H1 (cell line): ENCODE results near the gene ORMDL3. TPM values are rescaled to one million over a fixed set of nuclear protein-coding genes. Genes with fewer than 3 reads are reported as not detected.

Experiments used
- CTCF ChIA-PET: fragments of 300-600 bp; sonication (Branson Sonifier 250); formaldehyde crosslinking; loops from one replicate; lab custom pipeline; 2021; ENCODE audit not compliant: partially characterized antibody; lab: Charles Lee
- POLR2A ChIA-PET: fragments of 300-600 bp; sonication (Branson Sonifier 250); formaldehyde crosslinking; loops from one replicate; lab custom pipeline; 2021; ENCODE audit warnings: inconsistent platforms; ENCODE audit not compliant: partially characterized antibody; lab: Charles Lee
- DNase-seq, 2 experiments: peaks; one replicate each; pipeline versions ENCODE4 v3.0.0 to v3.0.0-alpha.2; 2010 to 2022; ENCODE audit warnings: low spot score in 2 of 2, low read depth in 1 of 2, mixed read lengths in 1 of 2
- FAIRE-seq: peaks from 2 replicates; lab custom pipeline; 2011; peaks lifted over from hg19 to GRCh38; lab: Jason Lieb, UNC
- H2AFZ ChIP-seq: 2 replicates; pipeline ENCODE4 v1.8.1; 2012; ENCODE audit warnings: low read length, inconsistent platforms
- H2AK5ac ChIP-seq: 2 replicates; pipeline ENCODE4 v1.6.1; 2013; ENCODE audit warnings: low read depth, low read length
- H2BK120ac ChIP-seq: replicated peaks from 2 replicates; pipeline ENCODE3; 2013; ENCODE audit warnings: low read depth, low read length, inconsistent platforms
- H2BK12ac ChIP-seq: 2 replicates; pipeline ENCODE4 v1.6.1; 2013; ENCODE audit warnings: low read depth, low read length
- H2BK15ac ChIP-seq: 2 replicates; pipeline ENCODE4 v1.6.1; 2013; ENCODE audit warnings: low read length
- H2BK20ac ChIP-seq: 2 replicates; pipeline ENCODE4 v1.6.1; 2013; ENCODE audit warnings: low read length
- H2BK5ac ChIP-seq: 2 replicates; pipeline ENCODE4 v1.6.1; 2013; ENCODE audit warnings: low read depth, low read length
- H3K14ac ChIP-seq: 2 replicates; pipeline ENCODE4 v1.6.1; 2013; ENCODE audit warnings: inconsistent platforms; ENCODE audit not compliant: insufficient read length
- H3K18ac ChIP-seq: 2 replicates; pipeline ENCODE4 v1.6.1; 2013; ENCODE audit warnings: low read length; ENCODE audit errors: extremely low read depth
- H3K23ac ChIP-seq: 2 replicates; pipeline ENCODE4 v1.6.1; 2013; ENCODE audit warnings: inconsistent platforms; ENCODE audit not compliant: insufficient read length
- H3K23me2 ChIP-seq: 2 replicates; pipeline ENCODE4 v1.6.1; 2013; ENCODE audit warnings: low read depth, low read length
- H3K27ac ChIP-seq: 2 replicates; pipeline ENCODE4 v1.6.1; 2011; ENCODE audit warnings: low read depth, low read length, inconsistent platforms
- H3K27me3 ChIP-seq, 4 experiments: replicated peaks in 1 of 4; 1 replicate in 1 of 4; 2 replicates in 3 of 4; pipeline versions ENCODE4 v1.6.1 to v1.8.1; 2011 to 2013; ENCODE audit warnings: low read length in 3 of 4, mild to moderate bottlenecking in 3 of 4, inconsistent platforms in 2 of 4, mixed read lengths in 2 of 4, moderate library complexity in 1 of 4; ENCODE audit not compliant: control insufficient read depth in 3 of 4, insufficient read depth in 3 of 4; ENCODE audit errors: extremely low read depth in 1 of 4
- H3K36me3 ChIP-seq, 4 experiments: 2 replicates each; pipeline versions ENCODE4 v1.6.1 to v1.8.1; 2011 to 2013; ENCODE audit warnings: mild to moderate bottlenecking in 4 of 4, low read length in 3 of 4, moderate library complexity in 2 of 4, control low read depth in 1 of 4, inconsistent platforms in 1 of 4; ENCODE audit not compliant: insufficient read depth in 4 of 4, control insufficient read depth in 2 of 4
- H3K4ac ChIP-seq: replicated peaks from 2 replicates; pipeline ENCODE3; 2013; ENCODE audit warnings: low read length, low read depth, mixed read lengths, inconsistent platforms; ENCODE audit not compliant: insufficient read length
- H3K4me1 ChIP-seq, 4 experiments: replicated peaks in 1 of 4; 1 replicate in 1 of 4; 2 replicates in 3 of 4; pipeline versions ENCODE4 v1.6.1 to v1.8.1; 2011 to 2013; ENCODE audit warnings: low read length in 3 of 4, inconsistent platforms in 2 of 4, mixed read lengths in 1 of 4; ENCODE audit not compliant: insufficient read depth in 4 of 4, control insufficient read depth in 3 of 4
- H3K4me2 ChIP-seq, 2 experiments: 2 replicates each; pipeline versions ENCODE4 v1.6.1 to v1.8.1; 2011 to 2013; ENCODE audit warnings: low read depth in 2 of 2, low read length in 2 of 2, control low read depth in 1 of 2, inconsistent platforms in 1 of 2, mild to moderate bottlenecking in 1 of 2; ENCODE audit not compliant: insufficient read depth in 1 of 2
- H3K4me3 ChIP-seq, 4 experiments: fragments of 200-600, 300-600 bp in 1 of 4; sonication (generic), shearing (Covaris generic), sonication (Bioruptor Twin) in 1 of 4; 2 replicates each; pipeline versions ENCODE4 v1.5.1 to v1.8.1; 2011 to 2016; ENCODE audit warnings: low read length in 4 of 4, low read depth in 3 of 4, control low read depth in 2 of 4, inconsistent platforms in 2 of 4, mild to moderate bottlenecking in 2 of 4, mixed read lengths in 1 of 4, moderate library complexity in 1 of 4; ENCODE audit not compliant: insufficient read depth in 2 of 4; ENCODE audit errors: extremely low read depth in 1 of 4
- H3K56ac ChIP-seq: replicated peaks from 2 replicates; pipeline ENCODE3; 2013; ENCODE audit warnings: low read depth, mild to moderate bottlenecking, mixed read lengths, low read length, inconsistent platforms; ENCODE audit not compliant: insufficient read length
- H3K79me1 ChIP-seq: 2 replicates; pipeline ENCODE4 v1.6.1; 2013; ENCODE audit warnings: low read depth, low read length, control low read depth
- H3K79me2 ChIP-seq, 2 experiments: 2 replicates each; pipeline versions ENCODE4 v1.6.1 to v1.8.1; 2012 to 2013; ENCODE audit warnings: low read length in 2 of 2, mild to moderate bottlenecking in 2 of 2, inconsistent platforms in 1 of 2; ENCODE audit not compliant: insufficient read depth in 2 of 2, control insufficient read depth in 1 of 2
- H3K9ac ChIP-seq, 4 experiments: replicated peaks in 1 of 4; 1 replicate in 1 of 4; 2 replicates in 3 of 4; pipeline versions ENCODE4 v1.6.1 to v1.8.1; 2011 to 2013; ENCODE audit warnings: low read depth in 3 of 4, low read length in 3 of 4, control low read depth in 2 of 4, mild to moderate bottlenecking in 2 of 4, moderate library complexity in 2 of 4, inconsistent platforms in 1 of 4; ENCODE audit errors: extremely low read depth in 1 of 4
- H3K9me3 ChIP-seq, 2 experiments: 2 replicates each; pipeline versions ENCODE4 v1.6.1 to v1.8.1; 2012 to 2013; ENCODE audit warnings: mild to moderate bottlenecking in 2 of 2, moderate library complexity in 2 of 2, control low read depth in 1 of 2, inconsistent platforms in 1 of 2, low read depth in 1 of 2, low read length in 1 of 2, mixed read lengths in 1 of 2; ENCODE audit not compliant: insufficient read depth in 2 of 2
- H4K20me1 ChIP-seq, 2 experiments: replicated peaks in 1 of 2; 2 replicates each; pipeline versions ENCODE3 to v1.8.1; 2011 to 2013; ENCODE audit warnings: inconsistent platforms in 2 of 2, low read length in 2 of 2, mild to moderate bottlenecking in 1 of 2; ENCODE audit not compliant: insufficient read depth in 2 of 2, control insufficient read depth in 1 of 2
- H4K5ac ChIP-seq: 2 replicates; pipeline ENCODE4 v1.6.1; 2013; ENCODE audit warnings: low read length, low read depth, mixed read lengths, inconsistent platforms; ENCODE audit not compliant: insufficient read length
- H4K8ac ChIP-seq: 2 replicates; pipeline ENCODE4 v1.8.0; 2013; ENCODE audit warnings: mild to moderate bottlenecking, moderate library complexity, low read length, inconsistent platforms; ENCODE audit not compliant: insufficient read depth; ENCODE audit errors: extremely low read depth
- H4K91ac ChIP-seq: replicated peaks from 2 replicates; pipeline ENCODE3; 2013; ENCODE audit warnings: low read length, mixed read lengths, inconsistent platforms; ENCODE audit not compliant: insufficient read length
- CTCF ChIP-seq, 3 experiments: IDR thresholded peaks; 1 replicate in 2 of 3; 2 replicates in 1 of 3; pipeline versions ENCODE4 v1.5.1 to v1.6.1; 2011; ENCODE audit warnings: low read length in 3 of 3, mild to moderate bottlenecking in 3 of 3, inconsistent platforms in 2 of 3, low read depth in 1 of 3, moderate library complexity in 1 of 3; ENCODE audit not compliant: insufficient read depth in 1 of 3; ENCODE audit errors: control extremely low read depth in 1 of 3
- HDAC6 ChIP-seq: IDR thresholded peaks from one replicate; pipeline ENCODE4 v1.7.1; 2012; ENCODE audit warnings: low read depth, mild to moderate bottlenecking, inconsistent platforms, low read length, moderate library complexity
- KDM4A ChIP-seq: IDR thresholded peaks from one replicate; pipeline ENCODE4 v1.7.1; 2012; ENCODE audit warnings: low read depth, mild to moderate bottlenecking, moderate library complexity, low read length, inconsistent platforms; ENCODE audit not compliant: severe bottlenecking
- PHF8 ChIP-seq: fragments of 200-600 bp; sonication (generic); conservative IDR thresholded peaks from 2 replicates; pipeline ENCODE4 v1.7.1; 2012; ENCODE audit warnings: low read depth, mild to moderate bottlenecking, inconsistent platforms, low read length, moderate library complexity
- SIRT6 ChIP-seq: IDR thresholded peaks from one replicate; pipeline ENCODE4 v1.7.1; 2012; ENCODE audit warnings: low read length, inconsistent platforms
- SP2 ChIP-seq: IDR thresholded peaks from 2 replicates; pipeline ENCODE4 v1.6.1; 2012; ENCODE audit warnings: mild to moderate bottlenecking, low read length, inconsistent platforms
- SUZ12 ChIP-seq: fragments of 200-600 bp; sonication (generic); IDR thresholded peaks from 2 replicates; pipeline ENCODE4 v1.6.1; 2012; ENCODE audit warnings: mild to moderate bottlenecking, inconsistent platforms, low read length, moderate library complexity, mixed read lengths
- WGBS, 2 experiments: shearing (Covaris generic) in 1 of 2; methylation state at CpG; one replicate each; pipeline versions ENCODE4 v1.1.6 to v1.1.7; 2013 to 2015; ENCODE audit warnings: low lambda C conversion rate in 2 of 2, mixed read lengths in 2 of 2, inconsistent platforms in 1 of 2, low coverage in 1 of 2, missing lambda C conversion rate in 1 of 2; ENCODE audit not compliant: insufficient replicate concordance in 2 of 2, insufficient coverage in 1 of 2, insufficient read length in 1 of 2; ENCODE audit errors: extremely low coverage in 1 of 2, missing lambda C conversion rate in 1 of 2; 5-methylcytosine and 5-hydroxymethylcytosine counted together
- polyA plus RNA-seq, 7 experiments: library from polyadenylated mRNA; depleted of rRNA in 3 of 7; stranded (reverse) in 5 of 7; unstranded in 2 of 7; fragments of >200 nt in 5 of 7; fragments of 200-250 nt in 2 of 7; gene quantifications; 1 replicate in 5 of 7; 2 replicates in 1 of 7; 4 replicates in 1 of 7; pipeline versions ENCODE4 v1.2.1 to v1.2.3, GENCODE V29; 2011 to 2013; ENCODE audit warnings: missing spikeins in 2 of 7, mixed read lengths in 2 of 7
- total RNA-seq: library from RNA; stranded (reverse); fragmentation: NEBNext Ultra II Directional; extraction: Animal tissue kit (Norgen Biotek cat#: 25700); gene quantifications from 2 replicates; pipeline ENCODE4 v1.2.1, GENCODE V29; 2021

The ORMDL3 gene
- total and polyA plus RNA-seq, 2 of the 8 experiments (the other 6 are each of a cell fraction or from before 2014, with no cell fraction given) = 50.4 to 108 TPM

DNA sequence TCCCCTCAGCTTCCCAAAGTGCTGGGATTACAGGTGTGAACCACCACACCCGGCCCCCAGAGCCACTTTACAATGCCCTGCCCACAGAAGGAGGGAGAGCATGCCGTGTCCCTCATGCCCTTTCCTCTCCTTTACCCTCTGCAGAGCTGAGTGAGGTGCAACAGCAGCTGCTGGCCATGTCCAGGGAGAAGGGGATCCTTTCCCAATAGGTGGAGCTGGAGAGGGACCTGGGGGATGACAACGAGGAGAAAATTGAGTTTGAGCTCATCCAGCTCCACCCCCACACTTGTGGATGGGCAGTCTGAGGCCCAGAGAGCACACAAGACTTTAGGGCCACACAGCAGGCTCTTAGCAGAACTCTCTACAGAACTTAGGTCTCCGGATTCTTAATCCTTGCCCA lies 27.5 kb upstream of the ORMDL3 start:
- H3K4me3 ChIP-seq = no peak overlapping the region
- ChIA-PET POLR2A (interaction anchor here (0.6 to 1.8 kb wide), 3 partner anchors 25 to 225 kb away, joined by 3 to 7 read pairs (median 4); partner anchors contain the start of genes CASC3 and PSMD3), CTCF (interaction anchor here (0.7 to 9.2 kb wide), 11 partner anchors 15 to 200 kb away, joined by 3 to 96 read pairs (median 3); partner anchors contain the start of gene PSMD3)
- no peak overlapping the region for H4K91ac ChIP-seq
- H3K23ac ChIP-seq = no peak overlapping the region
- H4K5ac ChIP-seq = no peak overlapping the region
- no peak overlapping the region for H2BK5ac ChIP-seq
- TF ChIP-seq KDM4A (no peak), HDAC6 (no peak), SP2 (no peak), SUZ12 (no peak), SIRT6 (no peak), CTCF (IDR thresholded peaks at IDR 0.05; ENCODE audit: control extremely low read depth in 1 of 3, insufficient read depth in 1 of 3, low read depth in 1 of 3, low read length in 3 of 3) (peak; percentile 8 to 24 (median 16); a peak in 2 of 4 replicates), PHF8 (no peak)
- H2BK120ac ChIP-seq = no peak overlapping the region
- peaks cover 0 to 5% (median 2%) of the 10 kb centered on the region in 4 experiments; a peak in 3 of 7 replicates for H3K27me3 ChIP-seq
- no peak overlapping the region for H2BK15ac ChIP-seq
- FAIRE-seq = no peak
- no peak overlapping the region for H3K18ac ChIP-seq
- no peak overlapping the region for H2BK20ac ChIP-seq
- no peak overlapping the region for H3K9ac ChIP-seq
- H4K20me1 ChIP-seq = no peaks in the 10 kb centered on the region
- no peaks in the 10 kb centered on the region for H3K36me3 ChIP-seq
- no peak overlapping the region for H4K8ac ChIP-seq
- H3K27ac ChIP-seq = no peak overlapping the region; the same call in 1 of the 2 replicates
- no peaks in the 10 kb centered on the region for H3K9me3 ChIP-seq
- WGBS, 2 experiments = 69% methylated on average over 4 of the region's 4 CpGs; no CpG with 5 or more reads in 1 of the 2 experiments
- H2AFZ ChIP-seq = no peak overlapping the region
- no peak overlapping the region for H2BK12ac ChIP-seq
- H3K14ac ChIP-seq = no peak overlapping the region
- no peak overlapping the region for H2AK5ac ChIP-seq
- H3K4me1 ChIP-seq = peaks cover 0 to 15% (median 8%) of the 10 kb centered on the region in 4 experiments; a peak in 6 of 7 replicates
- H3K56ac ChIP-seq = no peak overlapping the region
- no peaks in the 10 kb centered on the region for H3K79me2 ChIP-seq
- no peak overlapping the region for H3K4me2 ChIP-seq
- H3K79me1 ChIP-seq = 0 out of 2 replicates have a peak, but pooled peaks cover 2% of the 10 kb centered on the region
- no peak overlapping the region for H3K4ac ChIP-seq
- no peak for DNase-seq
- H3K23me2 ChIP-seq = peaks cover 4% of the 10 kb centered on the region; the same call in 1 of the 2 replicates
